HCT116 (cell line): ENCODE results near the gene PLXNB3. TPM values are rescaled to one million over a fixed set of nuclear protein-coding genes. Genes with fewer than 3 reads are reported as not detected.

Experiments used
- ATAC-seq: fragments of 200-7000 bp; cut with Tn5 transposase; 2 replicates; pipeline ENCODE4 v1.9.1; 2020; ENCODE audit warnings: mild to moderate bottlenecking, moderate library complexity
- BruUV-seq: library from RNA; stranded (reverse); fragments of 400-500 nt; replicated peaks from 2 replicates; lab custom pipeline; 2021; lab: Mats Ljungman, UMichigan
- CTCF ChIA-PET: fragments of 300-600 bp; sonication (Branson Sonifier 250); formaldehyde crosslinking; loops from one replicate; lab custom pipeline; 2021; ENCODE audit warnings: antibody characterized with exemption; lab: Charles Lee
- POLR2A ChIA-PET: fragments of 300-600, 350-600 bp; sonication (Branson Sonifier 250); formaldehyde crosslinking; loops from one replicate; lab custom pipeline; 2021; ENCODE audit warnings: antibody characterized with exemption; lab: Charles Lee
- RAD21 ChIA-PET, 2 experiments: fragments of 300-600 bp; sonication (Branson Sonifier 250); formaldehyde crosslinking; loops; one replicate each; lab custom pipeline; 2023; ENCODE audit warnings: low total read pairs in 2 of 2; ENCODE audit not compliant: uncharacterized antibody in 2 of 2, unreplicated experiment in 2 of 2, low non-redundant PET in 1 of 2; lab: Charles Lee
- DNase-seq: peaks from one replicate; pipeline ENCODE4 v3.0.0-alpha.2; 2010; ENCODE audit warnings: low read depth, low spot score
- H2AFZ ChIP-seq: fragments of 200-600 bp; shearing (Covaris generic), sonication (generic); 2 replicates; pipeline ENCODE4 v1.6.1; 2017; ENCODE audit warnings: low read depth, mixed run types, mixed read lengths, antibody characterized with exemption, low read length; ENCODE audit not compliant: poor library complexity, severe bottlenecking
- H3K27ac ChIP-seq: 2 replicates; pipeline ENCODE4 v1.5.1; 2012; ENCODE audit warnings: low read depth, low read length
- H3K27me3 ChIP-seq: fragments of 200-600 bp; sonication (generic); 2 replicates; pipeline ENCODE4 v1.6.1; 2016; ENCODE audit warnings: mixed run types, low read length, mixed read lengths; ENCODE audit not compliant: insufficient read depth
- H3K36me3 ChIP-seq, 2 experiments: fragments of 200-500 bp in 1 of 2; fragments of 200-600 bp in 1 of 2; sonication (Bioruptor generic) in 1 of 2; sonication (generic) in 1 of 2; 2 replicates each; pipeline versions ENCODE4 v1.5.1 to v1.6.1; 2014 to 2016; ENCODE audit warnings: low read length in 2 of 2, inconsistent platforms in 1 of 2, mixed read lengths in 1 of 2, mixed run types in 1 of 2; ENCODE audit not compliant: insufficient read depth in 2 of 2, control insufficient read depth in 1 of 2
- H3K4me1 ChIP-seq, 2 experiments: fragments of 200-600 bp in 1 of 2; sonication (generic) in 1 of 2; 2 replicates each; pipeline versions ENCODE4 v1.5.1 to v1.6.1; 2012 to 2017; ENCODE audit warnings: low read length in 2 of 2, inconsistent platforms in 1 of 2, mild to moderate bottlenecking in 1 of 2, mixed read lengths in 1 of 2, mixed run types in 1 of 2, moderate library complexity in 1 of 2; ENCODE audit not compliant: insufficient read depth in 2 of 2, control insufficient read depth in 1 of 2
- H3K4me2 ChIP-seq: fragments of 200-600 bp; sonication (generic); 2 replicates; pipeline ENCODE4 v1.6.1; 2017; ENCODE audit warnings: mixed run types, low read length, mixed read lengths
- H3K4me3 ChIP-seq, 2 experiments: fragments of 200-600 bp in 1 of 2; sonication (generic) in 1 of 2; replicated peaks in 1 of 2; 2 replicates each; pipeline ENCODE4 v1.5.1; 2011 to 2016; ENCODE audit warnings: low read length in 2 of 2, control low read depth in 1 of 2, low read depth in 1 of 2, mild to moderate bottlenecking in 1 of 2, mixed read lengths in 1 of 2, mixed run types in 1 of 2
- H3K79me2 ChIP-seq: fragments of 200-600 bp; sonication (generic); 2 replicates; pipeline ENCODE4 v1.6.1; 2017; ENCODE audit warnings: mild to moderate bottlenecking, mixed run types, low read length, moderate library complexity, mixed read lengths; ENCODE audit not compliant: insufficient read depth
- H3K9ac ChIP-seq: fragments of 200-600 bp; sonication (generic); 2 replicates; pipeline ENCODE4 v1.6.1; 2016; ENCODE audit warnings: low read length, mixed read lengths
- H3K9me2 ChIP-seq: fragments of 200-600 bp; sonication (generic), shearing (Covaris generic); 2 replicates; pipeline ENCODE4 v1.6.1; 2017; ENCODE audit warnings: mixed run types, mild to moderate bottlenecking, moderate library complexity; ENCODE audit not compliant: insufficient read depth
- H3K9me3 ChIP-seq, 2 experiments: fragments of 200-500 bp in 1 of 2; fragments of 200-600 bp in 1 of 2; sonication (Bioruptor generic) in 1 of 2; sonication (generic) in 1 of 2; 2 replicates each; pipeline ENCODE4 v1.6.1; 2014 to 2017; ENCODE audit warnings: low read length in 2 of 2, mixed read lengths in 2 of 2, inconsistent platforms in 1 of 2, low read depth in 1 of 2, mild to moderate bottlenecking in 1 of 2, mixed run types in 1 of 2, moderate library complexity in 1 of 2; ENCODE audit not compliant: control insufficient read depth in 1 of 2, insufficient read depth in 1 of 2
- H4K20me1 ChIP-seq: fragments of 200-600 bp; sonication (generic), shearing (Covaris generic); 2 replicates; pipeline ENCODE4 v1.6.1; 2017; ENCODE audit warnings: mixed run types, mild to moderate bottlenecking, moderate library complexity; ENCODE audit not compliant: insufficient read depth
- CTCF ChIP-seq, 3 experiments: fragments of 200-600 bp in 1 of 3; sonication (generic) in 1 of 3; IDR thresholded peaks in 2 of 3; conservative IDR thresholded peaks in 1 of 3; 2 replicates each; pipeline ENCODE4 v1.5.1; 2012 to 2017; ENCODE audit warnings: low read depth in 2 of 3, low read length in 2 of 3, antibody characterized with exemption in 1 of 3, borderline replicate concordance in 1 of 3, control low read depth in 1 of 3, mild to moderate bottlenecking in 1 of 3, mixed read lengths in 1 of 3, mixed run types in 1 of 3, moderate library complexity in 1 of 3; ENCODE audit not compliant: insufficient read depth in 1 of 3
- EGR1 ChIP-seq: IDR thresholded peaks from 2 replicates; pipeline ENCODE4 v1.6.1; 2012; ENCODE audit warnings: low read depth
- ELF1 ChIP-seq: IDR thresholded peaks from 2 replicates; pipeline ENCODE4 v1.6.1; 2012; ENCODE audit warnings: low read depth, borderline replicate concordance
- EZH2 ChIP-seq: fragments of 200-600 bp; sonication (generic); IDR thresholded peaks from 2 replicates; pipeline ENCODE4 v1.6.1; 2017; ENCODE audit warnings: antibody characterized with exemption, mixed run types
- EZH2phosphoT487 ChIP-seq: fragments of 200-600 bp; IDR thresholded peaks from 2 replicates; pipeline ENCODE4 v1.6.1; 2018; ENCODE audit warnings: antibody characterized with exemption, borderline replicate concordance
- FOSL1 ChIP-seq: IDR thresholded peaks from 2 replicates; pipeline ENCODE4 v1.6.1; 2012; ENCODE audit warnings: low read depth
- POLR2A ChIP-seq: IDR thresholded peaks from 2 replicates; pipeline ENCODE4 v1.7.0; 2011; ENCODE audit warnings: borderline replicate concordance; ENCODE audit not compliant: insufficient read depth, insufficient read length; ENCODE audit errors: extremely low read depth
- POLR2AphosphoS5 ChIP-seq: IDR thresholded peaks from 2 replicates; pipeline ENCODE4 v1.6.1; 2011; ENCODE audit warnings: mild to moderate bottlenecking, low read depth, low read length, moderate library complexity
- RAD21 ChIP-seq: IDR thresholded peaks from 2 replicates; pipeline ENCODE4 v1.6.1; 2012; ENCODE audit warnings: low read depth, mild to moderate bottlenecking
- SIN3A ChIP-seq: IDR thresholded peaks from 2 replicates; pipeline ENCODE4 v1.6.1; 2012; ENCODE audit warnings: low read depth
- SRF ChIP-seq: IDR thresholded peaks from 2 replicates; pipeline ENCODE4 v1.6.1; 2012; ENCODE audit warnings: low read depth
- ZFX ChIP-seq: fragments of 450-650 bp; IDR thresholded peaks from 2 replicates; pipeline ENCODE4 v1.6.1; 2017
- intact Hi-C: fragments of 100-400 bp; cut with micrococcal nuclease; formaldehyde crosslinking; loops from 2 replicates; pipeline ENCODE4 v1.10.0; 2022
- total RNA-seq: library from RNA; stranded (reverse); gene quantifications from one replicate; pipeline ENCODE4 v1.2.1, GENCODE V29; 2021; ENCODE audit not compliant: unreplicated experiment

The PLXNB3 gene
- total RNA-seq, 1 experiment from 2014 or later = 4.8 TPM

GRCh38 chrX:153768311-153769157 is 4.5 kb downstream of the PLXNB3 start:
- no TSS peak for BruUV-seq
- POLR2A ChIA-PET = no interaction called here
- intact Hi-C loops = no loop called here
- Histone ChIP-seq H3K27ac (no peak overlapping the region), H2AFZ (no peak overlapping the region), H3K9me3 (no peaks in the 10 kb centered on the region), H3K4me3 (no peak overlapping the region), H3K9me2 (no peaks in the 10 kb centered on the region), H3K36me3 (no peaks in the 10 kb centered on the region), H3K9ac (no peak overlapping the region), H3K27me3 (no peaks in the 10 kb centered on the region), H4K20me1 (no peaks in the 10 kb centered on the region), H3K4me2 (no peak overlapping the region), H3K4me1 (peaks cover 0 to 10% of the 10 kb centered on the region in 2 experiments; a peak in 2 of 4 replicates), H3K79me2 (no peaks in the 10 kb centered on the region)
- CTCF ChIA-PET = no interaction called here
- TF ChIP-seq CTCF (IDR thresholded peaks at IDR 0.05 in 2 of 3, conservative IDR thresholded peaks at IDR 0.05 in 1 of 3; ENCODE audit: borderline replicate concordance in 1 of 3, insufficient read depth in 1 of 3, low read depth in 2 of 3, low read length in 2 of 3) (0 out of 6 replicates have a peak, but pooled peaks of 1 of the 3 experiments have one; percentile 9), RAD21 (no peak)
- ATAC-seq (no peak), DNase-seq (no peak)
- RAD21 ChIA-PET = no interaction called here

- ChIA-PET RAD21 (no interaction called here), POLR2A (no interaction called here), CTCF (no interaction called here)
- no peak overlapping the region for H3K4me2 ChIP-seq
- no peak overlapping the region for H3K4me3 ChIP-seq
- no peak overlapping the region for H3K27ac ChIP-seq
- ATAC-seq (no peak), DNase-seq (no peak)
- no peaks in the 10 kb centered on the region for H3K9me2 ChIP-seq
- no TSS peak for BruUV-seq
- no peaks in the 10 kb centered on the region for H3K27me3 ChIP-seq
- H3K4me1 ChIP-seq = peaks cover 0 to 4% of the 10 kb centered on the region in 2 experiments; a peak in 2 of 4 replicates
- no peak overlapping the region for H2AFZ ChIP-seq
- no peaks in the 10 kb centered on the region for H3K36me3 ChIP-seq
- no peaks in the 10 kb centered on the region for H3K9me3 ChIP-seq
- no peaks in the 10 kb centered on the region for H4K20me1 ChIP-seq
- intact Hi-C loops = no loop called here
- no peaks in the 10 kb centered on the region for H3K79me2 ChIP-seq
- no peak for TF ChIP-seq ELF1
- TF ChIP-seq EGR1 = no peak
- no peak for TF ChIP-seq EZH2phosphoT487
- no peak for TF ChIP-seq EZH2
- TF ChIP-seq CTCF (IDR thresholded peaks at IDR 0.05 in 2 of 3, conservative IDR thresholded peaks at IDR 0.05 in 1 of 3; ENCODE audit: borderline replicate concordance in 1 of 3, insufficient read depth in 1 of 3, low read depth in 2 of 3, low read length in 2 of 3) = no peak
- TF ChIP-seq SIN3A = no peak
- TF ChIP-seq SRF = no peak
- TF ChIP-seq ZFX = no peak
- TF ChIP-seq POLR2AphosphoS5 = no peak
- TF ChIP-seq FOSL1 = no peak
- no peak for TF ChIP-seq POLR2A
- no peak for TF ChIP-seq RAD21
- no peak overlapping the region for H3K9ac ChIP-seq
These were observed 5.3 kb downstream of the PLXNB3 start for GRCh38 chrX:153769158-153769864.
